HepG2 (cell line): ENCODE data around the gene TAF1C. TPM values are rescaled to one million over a fixed set of nuclear protein-coding genes. Genes with fewer than 3 reads are reported as not detected.

Experiments used
- CREB1 ChIP-seq, 2 experiments: fragments of 450-650 bp in 1 of 2; IDR thresholded peaks; 2 replicates each; pipeline ENCODE4 v1.6.1; 2016 to 2017; ENCODE audit warnings: control low read depth in 1 of 2, mild to moderate bottlenecking in 1 of 2, missing compliant biosample characterization in 1 of 2, missing genetic modification characterization in 1 of 2
- ELF3 ChIP-seq: IDR thresholded peaks from 2 replicates; pipeline ENCODE4 v1.6.1; 2016; ENCODE audit warnings: missing genetic modification reagents, missing compliant biosample characterization
- GLMP ChIP-seq: sonication (generic); formaldehyde crosslinking; IDR thresholded peaks from 2 replicates; pipeline ENCODE4 v1.9.0; 2021; ENCODE audit warnings: missing genetic modification reagents, mild to moderate bottlenecking, borderline replicate concordance
- KDM1A ChIP-seq: IDR thresholded peaks from 2 replicates; pipeline ENCODE4 v1.6.1; 2016; ENCODE audit warnings: missing compliant biosample characterization
- KDM2A ChIP-seq: sonication (generic); formaldehyde crosslinking; IDR thresholded peaks from 2 replicates; pipeline ENCODE4 v1.4.0; 2020; ENCODE audit warnings: low read depth, missing genetic modification reagents, borderline replicate concordance
- RFXAP ChIP-seq: sonication (generic); formaldehyde crosslinking; IDR thresholded peaks from 2 replicates; pipeline ENCODE4 v1.4.0; 2020; ENCODE audit warnings: missing genetic modification reagents, borderline replicate concordance
- SMYD3 ChIP-seq: sonication (generic); formaldehyde crosslinking; IDR thresholded peaks from 2 replicates; pipeline ENCODE4 v1.8.1; 2023; ENCODE audit warnings: mild to moderate bottlenecking, missing genetic modification reagents
- SNAPC5 ChIP-seq: sonication (generic); formaldehyde crosslinking; IDR thresholded peaks from 2 replicates; pipeline ENCODE4 v1.8.1; 2023; ENCODE audit warnings: mild to moderate bottlenecking, missing genetic modification reagents, borderline replicate concordance
- TGIF2 ChIP-seq: IDR thresholded peaks from 2 replicates; pipeline ENCODE4 v1.6.1; 2016; ENCODE audit warnings: control low read depth, missing compliant biosample characterization
- TOE1 ChIP-seq: sonication (generic); formaldehyde crosslinking; IDR thresholded peaks from 2 replicates; pipeline ENCODE4 v1.4.0; 2020; ENCODE audit warnings: mild to moderate bottlenecking, missing genetic modification reagents
- ZFP62 ChIP-seq: sonication (generic); formaldehyde crosslinking; IDR thresholded peaks from 2 replicates; pipeline ENCODE4 v1.4.0; 2020; ENCODE audit warnings: missing genetic modification reagents
- ZKSCAN1 ChIP-seq: fragments of 150-350 bp; IDR thresholded peaks from 2 replicates; pipeline ENCODE4 v1.6.1; 2014; ENCODE audit warnings: low read length
- ZMYM2 ChIP-seq: sonication (generic); formaldehyde crosslinking; IDR thresholded peaks from 2 replicates; pipeline ENCODE4 v1.8.0; 2022; ENCODE audit warnings: mild to moderate bottlenecking, missing genetic modification reagents
- ZNF121 ChIP-seq: sonication (generic); formaldehyde crosslinking; IDR thresholded peaks from 2 replicates; pipeline ENCODE4 v1.5.0; 2020; ENCODE audit warnings: mild to moderate bottlenecking, missing genetic modification reagents
- ZNF253 ChIP-seq: sonication (generic); formaldehyde crosslinking; IDR thresholded peaks from 2 replicates; pipeline ENCODE4 v1.8.0; 2022; ENCODE audit warnings: mild to moderate bottlenecking, missing genetic modification reagents, borderline replicate concordance
- ZNF441 ChIP-seq: sonication (generic); formaldehyde crosslinking; IDR thresholded peaks from 2 replicates; pipeline ENCODE4 v1.7.0; 2021; ENCODE audit warnings: missing genetic modification reagents, borderline replicate concordance
- ZNF451 ChIP-seq: sonication (generic); formaldehyde crosslinking; IDR thresholded peaks from 2 replicates; pipeline ENCODE4 v1.5.0; 2020; ENCODE audit warnings: mild to moderate bottlenecking, missing genetic modification reagents
- ZNF646 ChIP-seq: sonication (generic); formaldehyde crosslinking; IDR thresholded peaks from 2 replicates; pipeline ENCODE4 v1.9.0; 2021; ENCODE audit warnings: mild to moderate bottlenecking, missing genetic modification reagents
- ZNF674 ChIP-seq: sonication (generic); formaldehyde crosslinking; IDR thresholded peaks from 2 replicates; pipeline ENCODE4 v1.5.0; 2020; ENCODE audit warnings: low read depth, mild to moderate bottlenecking, missing genetic modification reagents
- ZNF800 ChIP-seq: sonication (generic); formaldehyde crosslinking; IDR thresholded peaks from 2 replicates; pipeline ENCODE4 v1.4.0; 2020; ENCODE audit warnings: missing genetic modification reagents
- polyA plus RNA-seq, 8 experiments: library from polyadenylated mRNA; depleted of rRNA in 3 of 8; stranded (reverse) in 7 of 8; unstranded in 1 of 8; fragments of >200 nt; fragmentation: Illumina TruSeq in 4 of 8; extraction: Trizol in 4 of 8; gene quantifications; 2 replicates each; pipeline versions ENCODE4 v1.2.1 to v1.2.3, GENCODE V29; 2011 to 2016; ENCODE audit warnings: low read depth in 4 of 8, missing spikeins in 1 of 8, mixed read lengths in 1 of 8; ENCODE audit not compliant: insufficient read depth in 1 of 8
- total RNA-seq, 5 experiments: library from RNA; depleted of rRNA; stranded (reverse); fragments of >200 nt; fragmentation: Illumina TruSeq; extraction: Trizol; gene quantifications; 2 replicates each; pipeline ENCODE4 v1.2.3, GENCODE V29; 2016; ENCODE audit warnings: low read depth in 1 of 5

TAF1C gene
- total and polyA plus RNA-seq, 2 of the 13 experiments (the other 11 are each of a cell fraction or from before 2014, with no cell fraction given): 15.6 to 20.8 TPM

- no peak for TF ChIP-seq ZFP62 (CRISPR knock-in tag)
- 0 out of 2 replicates have a peak, but pooled peaks have one; percentile 62 for TF ChIP-seq KDM2A (CRISPR knock-in tag)
- 0 out of 2 replicates have a peak, but pooled peaks have one; percentile 32 for TF ChIP-seq ZNF441 (CRISPR knock-in tag)
- TF ChIP-seq SNAPC5 (CRISPR knock-in tag): no peak
- TF ChIP-seq ZMYM2: 0 out of 2 replicates have a peak, but pooled peaks have one; percentile 20
- TF ChIP-seq CREB1 (IDR thresholded peaks at IDR 0.05): peak; percentile 85
- peak; percentile 80 for TF ChIP-seq CREB1 (CRISPR knock-in tag; IDR thresholded peaks at IDR 0.05)
- peak; percentile 72; the same call in 1 of the 2 replicates for TF ChIP-seq SMYD3 (CRISPR knock-in tag)
- TF ChIP-seq KDM1A: no peak; the same call in 1 of the 2 replicates
- TF ChIP-seq TOE1 (CRISPR knock-in tag): no peak
- no peak for TF ChIP-seq GLMP (CRISPR knock-in tag)
- TF ChIP-seq ZNF674 (CRISPR knock-in tag): no peak
- TF ChIP-seq ZNF451 (CRISPR knock-in tag): no peak
- TF ChIP-seq ZNF253 (CRISPR knock-in tag): no peak
- TF ChIP-seq RFXAP (CRISPR knock-in tag): peak; percentile 76; the same call in 1 of the 2 replicates
- TF ChIP-seq ZNF646 (CRISPR knock-in tag): no peak
- TF ChIP-seq ELF3 (CRISPR knock-in tag): peak; percentile 58; the same call in 1 of the 2 replicates
- TF ChIP-seq ZNF800 (CRISPR knock-in tag): peak; percentile 22; the same call in 1 of the 2 replicates
- no peak for TF ChIP-seq ZKSCAN1
- TF ChIP-seq TGIF2 (CRISPR knock-in tag): peak; percentile 44; the same call in 1 of the 2 replicates
- no peak for TF ChIP-seq ZNF121
These were observed 47.8 kb downstream of the TAF1C start (continued) for GRCh38 chr16:84138824-84139627.
